Measurements from ENCODE around the gene KLRC4.
"Not testable (repeated sequence)": the region's sequence is repeated elsewhere in the genome, so short reads cannot be mapped to it uniquely, and the experiment has no call there.

Gene KLRC4

GRCh38 chr12:10396176-10396575 is 13.4 kb downstream of the KLRC4 start:
- FAIRE-seq = not testable (repeated sequence)

- FAIRE-seq = no peak
These were observed 14.1 kb downstream of the KLRC4 start for GRCh38 chr12:10395390-10395998.

- not testable (repeated sequence) for FAIRE-seq
These were observed 14.9 kb downstream of the KLRC4 start for GRCh38 chr12:10394531-10395152.

GRCh38 chr12:10393291-10393690 is 16.3 kb downstream of the KLRC4 start:
- FAIRE-seq = no peak

GRCh38 chr12:10392394-10392930 is 17.1 kb downstream of the KLRC4 start:
- no peak for FAIRE-seq

GRCh38 chr12:10390991-10391390 is 18.6 kb downstream of the KLRC4 start:
- FAIRE-seq = not testable (repeated sequence)

GRCh38 chr12:10389904-10390303 is 19.7 kb downstream of the KLRC4 start, which contains the start of gene KLRK1:
Gene KLRK1, minus strand, starts transcription at chr12:10390041. Its CDS starts 1,231 bp downstream, at chr12:10388810.
- FAIRE-seq = peak; percentile 27

- FAIRE-seq = no peak
These were observed 20.7 kb downstream of the KLRC4 start for GRCh38 chr12:10388624-10389413.

- FAIRE-seq = not testable (repeated sequence)
These were observed 22.1 kb downstream of the KLRC4 start for GRCh38 chr12:10387498-10387897.

GRCh38 chr12:10386857-10387256 is 22.7 kb downstream of the KLRC4 start:
- FAIRE-seq = no peak

GRCh38 chr12:10385166-10385613 is 24.4 kb downstream of the KLRC4 start:
- no peak for FAIRE-seq

GRCh38 chr12:10384191-10384590 is 25.4 kb downstream of the KLRC4 start:
- peak; percentile 6 for FAIRE-seq

- no peak for FAIRE-seq
These were observed 27.5 kb downstream of the KLRC4 start for GRCh38 chr12:10381928-10382628.

GRCh38 chr12:10378737-10379136 is 30.8 kb downstream of the KLRC4 start:
- FAIRE-seq = not testable (repeated sequence)

- no peak for FAIRE-seq
These were observed 34.9 kb downstream of the KLRC4 start for GRCh38 chr12:10374624-10375018.

GRCh38 chr12:10372559-10372958 is 37.0 kb downstream of the KLRC4 start:
- FAIRE-seq = no peak

GRCh38 chr12:10371893-10372535 is 37.5 kb downstream of the KLRC4 start:
- not testable (repeated sequence) for FAIRE-seq

- no peak for FAIRE-seq
These were observed 39.8 kb downstream of the KLRC4 start for GRCh38 chr12:10369557-10370415.

- no peak for FAIRE-seq
These were observed 41.1 kb downstream of the KLRC4 start for GRCh38 chr12:10368206-10369171.

- FAIRE-seq = not testable (repeated sequence)
These were observed 41.8 kb downstream of the KLRC4 start for GRCh38 chr12:10367714-10368113.

All from A204.1 (cell line).